A549 (cell line): Measurements from ENCODE around the gene KLF9.

Experiments
- BCL3 ChIP-seq: fragments of >200 bp; sonication (Bioruptor Twin); formaldehyde crosslinking; IDR thresholded peaks from 3 replicates; pipeline ENCODE4 v1.6.1; 2016
- CHD2 ChIP-seq: fragments of 150-350 bp; IDR thresholded peaks from 2 replicates; pipeline ENCODE4 v1.6.1; 2014; ENCODE audit warnings: low read length; ENCODE audit not compliant: partially characterized antibody
- JUN ChIP-seq, 2 experiments: fragments of >200 bp; sonication (Bioruptor Twin); formaldehyde crosslinking; IDR thresholded peaks; 2 replicates in 1 of 2; 3 replicates in 1 of 2; pipeline ENCODE4 v1.6.1; 2016 to 2017
- JUNB ChIP-seq: fragments of >200 bp; sonication (Bioruptor Twin); formaldehyde crosslinking; IDR thresholded peaks from 2 replicates; pipeline ENCODE4 v1.6.1; 2016
- NR3C1 ChIP-seq: fragments of >200 bp; sonication (Bioruptor Twin); formaldehyde crosslinking; IDR thresholded peaks from 3 replicates; pipeline ENCODE4 v1.6.1; 2017
- POLR2A ChIP-seq: IDR thresholded peaks from 2 replicates; pipeline ENCODE4 v1.6.1; 2012; ENCODE audit warnings: mild to moderate bottlenecking, low read length
- RCOR1 ChIP-seq: fragments of 150-350 bp; IDR thresholded peaks from 2 replicates; pipeline ENCODE4 v1.6.1; 2014; ENCODE audit warnings: antibody characterized with exemption, low read length, low read depth
- USF2 ChIP-seq: fragments of 450-650 bp; IDR thresholded peaks from 2 replicates; pipeline ENCODE4 v1.6.1; 2014; ENCODE audit warnings: antibody characterized with exemption
- ZC3H11A ChIP-seq: fragments of 450-650 bp; IDR thresholded peaks from 2 replicates; pipeline ENCODE4 v1.6.1; 2014; ENCODE audit warnings: antibody characterized with exemption, mild to moderate bottlenecking
- TF ChIP-seq, protein P1 (sequence below): fragments of >200 bp; sonication (Bioruptor Twin); formaldehyde crosslinking; IDR thresholded peaks from 3 replicates; pipeline ENCODE4 v1.5.1; 2016

DNA sequence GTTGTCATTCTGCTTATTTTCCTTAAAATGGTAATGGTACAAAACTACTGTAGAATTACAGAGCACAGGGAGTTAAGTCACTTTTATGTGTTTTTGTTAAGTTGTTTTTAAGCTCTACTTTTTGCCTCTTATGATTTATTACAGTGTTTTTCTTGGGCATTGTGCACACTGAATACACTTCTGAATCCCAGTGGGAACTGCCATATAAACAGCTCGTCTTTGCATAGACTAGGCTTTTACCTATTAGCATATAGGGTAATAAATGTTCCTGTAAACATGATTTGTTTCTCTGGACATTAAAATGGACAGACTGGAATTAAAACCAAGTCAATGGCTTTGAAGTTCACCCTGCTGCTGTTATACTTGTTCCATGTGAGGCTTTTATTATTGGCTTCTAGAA is 12.2 kb downstream of the KLF9 start:
- TF ChIP-seq, protein P1, sequence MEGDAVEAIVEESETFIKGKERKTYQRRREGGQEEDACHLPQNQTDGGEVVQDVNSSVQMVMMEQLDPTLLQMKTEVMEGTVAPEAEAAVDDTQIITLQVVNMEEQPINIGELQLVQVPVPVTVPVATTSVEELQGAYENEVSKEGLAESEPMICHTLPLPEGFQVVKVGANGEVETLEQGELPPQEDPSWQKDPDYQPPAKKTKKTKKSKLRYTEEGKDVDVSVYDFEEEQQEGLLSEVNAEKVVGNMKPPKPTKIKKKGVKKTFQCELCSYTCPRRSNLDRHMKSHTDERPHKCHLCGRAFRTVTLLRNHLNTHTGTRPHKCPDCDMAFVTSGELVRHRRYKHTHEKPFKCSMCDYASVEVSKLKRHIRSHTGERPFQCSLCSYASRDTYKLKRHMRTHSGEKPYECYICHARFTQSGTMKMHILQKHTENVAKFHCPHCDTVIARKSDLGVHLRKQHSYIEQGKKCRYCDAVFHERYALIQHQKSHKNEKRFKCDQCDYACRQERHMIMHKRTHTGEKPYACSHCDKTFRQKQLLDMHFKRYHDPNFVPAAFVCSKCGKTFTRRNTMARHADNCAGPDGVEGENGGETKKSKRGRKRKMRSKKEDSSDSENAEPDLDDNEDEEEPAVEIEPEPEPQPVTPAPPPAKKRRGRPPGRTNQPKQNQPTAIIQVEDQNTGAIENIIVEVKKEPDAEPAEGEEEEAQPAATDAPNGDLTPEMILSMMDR: no peak
- no peak for TF ChIP-seq CHD2
- no peak for TF ChIP-seq POLR2A
- TF ChIP-seq NR3C1: no peak
- TF ChIP-seq RCOR1: no peak
- TF ChIP-seq JUN (IDR thresholded peaks at IDR 0.05): no peak
- no peak for TF ChIP-seq ZC3H11A
- TF ChIP-seq JUNB: no peak
- no peak for TF ChIP-seq BCL3
- no peak for TF ChIP-seq USF2
